ENCODE measurements around the gene SLC22A17. TPM values are rescaled to one million over a fixed set of nuclear protein-coding genes. Genes with fewer than 3 reads are reported as not detected.
A peak's percentile ranks its signal among the peaks of the same experiment; 100 is the strongest.

Gene SLC22A17
- total and polyA plus RNA-seq, 9 of the 15 experiments (the other 6 are each of a cell fraction or from before 2014, with no cell fraction given) = 0.07 to 0.09 TPM; not detected in 7

DNA sequence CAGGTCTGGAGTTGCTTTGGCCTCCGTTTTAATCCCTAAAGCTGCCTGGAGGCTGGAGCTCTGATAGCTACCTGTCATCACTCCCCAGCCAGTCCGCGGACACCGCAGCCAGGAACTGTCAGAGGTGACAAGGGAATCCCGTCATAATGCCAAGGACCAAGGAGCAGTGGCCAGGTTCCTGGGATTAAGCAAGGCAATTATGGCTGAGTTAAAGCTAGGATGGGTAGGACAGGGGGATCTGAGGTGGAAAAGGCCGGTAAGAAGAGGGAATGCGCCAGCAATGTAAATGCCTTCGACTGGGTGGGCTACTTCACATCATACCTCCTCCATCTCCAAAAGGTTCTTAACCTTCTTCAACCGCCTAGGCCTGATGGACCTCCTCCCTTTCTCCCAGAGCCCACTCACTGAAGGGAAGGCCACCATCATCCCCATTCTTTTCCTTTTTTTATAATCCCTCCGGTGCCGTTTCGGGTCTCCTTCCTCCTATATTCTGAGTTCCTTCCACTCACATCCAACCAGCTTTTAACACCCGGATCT lies 51.9 kb downstream of the SLC22A17 start (continued):
- TF ChIP-seq STAT5B (CRISPR knock-in tag; IDR thresholded peaks at IDR 0.05) (no peak), MAFF (IDR thresholded peaks at IDR 0.05; ENCODE audit: low read length) (no peak), SUPT5H (IDR thresholded peaks at IDR 0.05) (0 out of 2 replicates have a peak, but pooled peaks have one; percentile 21), ARNT (IDR thresholded peaks at IDR 0.05) (no peak), CHD4 (IDR thresholded peaks at IDR 0.05; ENCODE audit: insufficient read depth, insufficient replicate concordance, low read depth, low read length, poor library complexity, severe bottlenecking) (no peak), THRAP3 (IDR thresholded peaks at IDR 0.05; ENCODE audit: borderline replicate concordance) (no peak), CGGBP1 (CRISPR knock-in tag; IDR thresholded peaks at IDR 0.05) (no peak), RNF2 (IDR thresholded peaks at IDR 0.05) (no peak), MTA1 (IDR thresholded peaks at IDR 0.05; ENCODE audit: borderline replicate concordance) (no peak), TOE1 (IDR thresholded peaks at IDR 0.05; ENCODE audit: borderline replicate concordance) (no peak), TOE1 (CRISPR knock-in tag; IDR thresholded peaks at IDR 0.05; ENCODE audit: borderline replicate concordance, low read depth) (no peak), MLLT1 (IDR thresholded peaks at IDR 0.05) (peak in 1 of 2 experiments; percentile 32; a peak in 1 of 4 replicates), ZNF699 (CRISPR knock-in tag; IDR thresholded peaks at IDR 0.05; ENCODE audit: insufficient replicate concordance) (no peak), STAG1 (CRISPR knock-in tag; IDR thresholded peaks at IDR 0.05; ENCODE audit: borderline replicate concordance) (no peak), KLF1 (tag; IDR thresholded peaks at IDR 0.05) (no peak), KAT2B (IDR thresholded peaks at IDR 0.05; ENCODE audit: low read depth, low read length) (no peak), HEY1 (CRISPR knock-in tag; IDR thresholded peaks at IDR 0.05; ENCODE audit: borderline replicate concordance) (no peak), ZNF76 (CRISPR knock-in tag; IDR thresholded peaks at IDR 0.05; ENCODE audit: borderline replicate concordance) (0 out of 2 replicates have a peak, but pooled peaks have one; percentile 28), MEIS2 (IDR thresholded peaks at IDR 0.05; ENCODE audit: partially characterized antibody) (peak; percentile 85), SMAD2 (IDR thresholded peaks at IDR 0.05; ENCODE audit: low read depth, low read length) (no peak), SMARCA5 (IDR thresholded peaks at IDR 0.05) (no peak), ZFPM2 (CRISPR knock-in tag; IDR thresholded peaks at IDR 0.05) (no peak)
- TF ChIP-seq, protein P1, sequence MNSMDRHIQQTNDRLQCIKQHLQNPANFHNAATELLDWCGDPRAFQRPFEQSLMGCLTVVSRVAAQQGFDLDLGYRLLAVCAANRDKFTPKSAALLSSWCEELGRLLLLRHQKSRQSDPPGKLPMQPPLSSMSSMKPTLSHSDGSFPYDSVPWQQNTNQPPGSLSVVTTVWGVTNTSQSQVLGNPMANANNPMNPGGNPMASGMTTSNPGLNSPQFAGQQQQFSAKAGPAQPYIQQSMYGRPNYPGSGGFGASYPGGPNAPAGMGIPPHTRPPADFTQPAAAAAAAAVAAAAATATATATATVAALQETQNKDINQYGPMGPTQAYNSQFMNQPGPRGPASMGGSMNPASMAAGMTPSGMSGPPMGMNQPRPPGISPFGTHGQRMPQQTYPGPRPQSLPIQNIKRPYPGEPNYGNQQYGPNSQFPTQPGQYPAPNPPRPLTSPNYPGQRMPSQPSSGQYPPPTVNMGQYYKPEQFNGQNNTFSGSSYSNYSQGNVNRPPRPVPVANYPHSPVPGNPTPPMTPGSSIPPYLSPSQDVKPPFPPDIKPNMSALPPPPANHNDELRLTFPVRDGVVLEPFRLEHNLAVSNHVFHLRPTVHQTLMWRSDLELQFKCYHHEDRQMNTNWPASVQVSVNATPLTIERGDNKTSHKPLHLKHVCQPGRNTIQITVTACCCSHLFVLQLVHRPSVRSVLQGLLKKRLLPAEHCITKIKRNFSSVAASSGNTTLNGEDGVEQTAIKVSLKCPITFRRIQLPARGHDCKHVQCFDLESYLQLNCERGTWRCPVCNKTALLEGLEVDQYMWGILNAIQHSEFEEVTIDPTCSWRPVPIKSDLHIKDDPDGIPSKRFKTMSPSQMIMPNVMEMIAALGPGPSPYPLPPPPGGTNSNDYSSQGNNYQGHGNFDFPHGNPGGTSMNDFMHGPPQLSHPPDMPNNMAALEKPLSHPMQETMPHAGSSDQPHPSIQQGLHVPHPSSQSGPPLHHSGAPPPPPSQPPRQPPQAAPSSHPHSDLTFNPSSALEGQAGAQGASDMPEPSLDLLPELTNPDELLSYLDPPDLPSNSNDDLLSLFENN (IDR thresholded peaks at IDR 0.05; ENCODE audit: low read depth in 2 of 2, low read length in 2 of 2) = no peak
- TF ChIP-seq, protein P2, sequence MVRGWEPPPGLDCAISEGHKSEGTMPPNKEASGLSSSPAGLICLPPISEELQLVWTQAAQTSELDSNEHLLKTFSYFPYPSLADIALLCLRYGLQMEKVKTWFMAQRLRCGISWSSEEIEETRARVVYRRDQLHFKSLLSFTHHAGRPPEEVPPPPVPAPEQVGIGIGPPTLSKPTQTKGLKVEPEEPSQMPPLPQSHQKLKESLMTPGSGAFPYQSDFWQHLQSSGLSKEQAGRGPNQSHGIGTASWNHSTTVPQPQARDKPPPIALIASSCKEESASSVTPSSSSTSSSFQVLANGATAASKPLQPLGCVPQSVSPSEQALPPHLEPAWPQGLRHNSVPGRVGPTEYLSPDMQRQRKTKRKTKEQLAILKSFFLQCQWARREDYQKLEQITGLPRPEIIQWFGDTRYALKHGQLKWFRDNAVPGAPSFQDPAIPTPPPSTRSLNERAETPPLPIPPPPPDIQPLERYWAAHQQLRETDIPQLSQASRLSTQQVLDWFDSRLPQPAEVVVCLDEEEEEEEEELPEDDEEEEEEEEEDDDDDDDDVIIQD (CRISPR knock-in tag; IDR thresholded peaks at IDR 0.05) = no peak
